HepG2 (cell line): ENCODE data around the gene ARL3. TPM values are rescaled to one million over a fixed set of nuclear protein-coding genes. Genes with fewer than 3 reads are reported as not detected.

Source experiments
- HMGA1 ChIP-seq: sonication (generic); formaldehyde crosslinking; conservative IDR thresholded peaks from 2 replicates; pipeline ENCODE4 v1.4.0; 2020; ENCODE audit warnings: missing genetic modification reagents
- IRF2 ChIP-seq: IDR thresholded peaks from 2 replicates; pipeline ENCODE4 v1.6.1; 2018; ENCODE audit warnings: missing genetic modification reagents, missing compliant biosample characterization
- JDP2 ChIP-seq: sonication (generic); formaldehyde crosslinking; IDR thresholded peaks from 2 replicates; pipeline ENCODE4 v1.8.1; 2022; ENCODE audit warnings: missing genetic modification reagents, borderline replicate concordance
- NFE2 ChIP-seq: sonication (generic); formaldehyde crosslinking; IDR thresholded peaks from 2 replicates; pipeline ENCODE4 v1.4.0; 2020; ENCODE audit warnings: missing genetic modification reagents
- NFKBIZ ChIP-seq: IDR thresholded peaks from 2 replicates; pipeline ENCODE4 v1.6.1; 2018; ENCODE audit warnings: missing genetic modification reagents, missing compliant biosample characterization
- SAP130 ChIP-seq: IDR thresholded peaks from 2 replicates; pipeline ENCODE4 v1.6.1; 2016; ENCODE audit warnings: low read depth
- XBP1 ChIP-seq: sonication (generic); formaldehyde crosslinking; IDR thresholded peaks from 2 replicates; pipeline ENCODE4 v1.5.0; 2020; ENCODE audit warnings: missing genetic modification reagents
- ZEB1 ChIP-seq: IDR thresholded peaks from 2 replicates; pipeline ENCODE4 v1.6.1; 2012; ENCODE audit warnings: mild to moderate bottlenecking, low read depth, inconsistent platforms; ENCODE audit not compliant: insufficient replicate concordance
- ZMYM4 ChIP-seq: sonication (generic); formaldehyde crosslinking; IDR thresholded peaks from 2 replicates; pipeline ENCODE4 v1.8.1; 2023; ENCODE audit warnings: mild to moderate bottlenecking, missing genetic modification reagents
- ZNF138 ChIP-seq: sonication (generic); formaldehyde crosslinking; IDR thresholded peaks from 2 replicates; pipeline ENCODE4 v1.5.0; 2020; ENCODE audit warnings: mild to moderate bottlenecking, low read depth, missing genetic modification reagents
- ZNF160 ChIP-seq: sonication (generic); formaldehyde crosslinking; IDR thresholded peaks from 2 replicates; pipeline ENCODE4 v1.8.0; 2022; ENCODE audit warnings: mild to moderate bottlenecking, inconsistent platforms, missing genetic modification reagents
- ZNF224 ChIP-seq: sonication (generic); formaldehyde crosslinking; IDR thresholded peaks from 2 replicates; pipeline ENCODE4 v1.5.0; 2020; ENCODE audit warnings: mild to moderate bottlenecking, missing genetic modification reagents
- ZNF317 ChIP-seq: sonication (generic); formaldehyde crosslinking; IDR thresholded peaks from 2 replicates; pipeline ENCODE4 v1.5.0; 2020; ENCODE audit warnings: mild to moderate bottlenecking, missing genetic modification reagents
- ZNF501 ChIP-seq: sonication (generic); formaldehyde crosslinking; IDR thresholded peaks from 2 replicates; pipeline ENCODE4 v1.5.1; 2020; ENCODE audit warnings: mild to moderate bottlenecking, moderate library complexity, missing genetic modification reagents
- ZNF687 ChIP-seq: sonication (generic); formaldehyde crosslinking; IDR thresholded peaks from 2 replicates; pipeline ENCODE4 v1.5.1; 2020; ENCODE audit warnings: mild to moderate bottlenecking, missing genetic modification reagents, moderate library complexity
- ZNF773 ChIP-seq: sonication (generic); formaldehyde crosslinking; IDR thresholded peaks from 2 replicates; pipeline ENCODE4 v1.4.0; 2020; ENCODE audit warnings: missing genetic modification reagents, borderline replicate concordance
- ZNF782 ChIP-seq: sonication (generic); formaldehyde crosslinking; IDR thresholded peaks from 2 replicates; pipeline ENCODE4 v1.4.0; 2020; ENCODE audit warnings: missing genetic modification reagents, mild to moderate bottlenecking, borderline replicate concordance
- ZSCAN29 ChIP-seq: sonication (generic); formaldehyde crosslinking; conservative IDR thresholded peaks from 2 replicates; pipeline ENCODE4 v1.4.0; 2020; ENCODE audit warnings: mild to moderate bottlenecking, missing genetic modification reagents
- polyA plus RNA-seq, 8 experiments: library from polyadenylated mRNA; depleted of rRNA in 3 of 8; stranded (reverse) in 7 of 8; unstranded in 1 of 8; fragments of >200 nt; fragmentation: Illumina TruSeq in 4 of 8; extraction: Trizol in 4 of 8; gene quantifications; 2 replicates each; pipeline versions ENCODE4 v1.2.1 to v1.2.3, GENCODE V29; 2011 to 2016; ENCODE audit warnings: low read depth in 4 of 8, missing spikeins in 1 of 8, mixed read lengths in 1 of 8; ENCODE audit not compliant: insufficient read depth in 1 of 8
- total RNA-seq, 5 experiments: library from RNA; depleted of rRNA; stranded (reverse); fragments of >200 nt; fragmentation: Illumina TruSeq; extraction: Trizol; gene quantifications; 2 replicates each; pipeline ENCODE4 v1.2.3, GENCODE V29; 2016; ENCODE audit warnings: low read depth in 1 of 5
- TF ChIP-seq, protein P1 (sequence below): sonication (generic); formaldehyde crosslinking; IDR thresholded peaks from 2 replicates; pipeline ENCODE4; 2020; ENCODE audit warnings: missing genetic modification reagents, mild to moderate bottlenecking, borderline replicate concordance
- TF ChIP-seq, protein P2 (sequence below), 2 experiments: sonication (generic) in 1 of 2; formaldehyde crosslinking in 1 of 2; IDR thresholded peaks; 2 replicates each; pipeline versions ENCODE4 v1.4.0 to v1.6.1; 2018 to 2020; ENCODE audit warnings: missing genetic modification reagents in 2 of 2, borderline replicate concordance in 1 of 2, low read depth in 1 of 2, mild to moderate bottlenecking in 1 of 2, missing biosample characterization in 1 of 2

The ARL3 gene
- total and polyA plus RNA-seq, 2 of the 13 experiments (the other 11 are each of a cell fraction or from before 2014, with no cell fraction given), result 5.2 to 6.6 TPM

DNA sequence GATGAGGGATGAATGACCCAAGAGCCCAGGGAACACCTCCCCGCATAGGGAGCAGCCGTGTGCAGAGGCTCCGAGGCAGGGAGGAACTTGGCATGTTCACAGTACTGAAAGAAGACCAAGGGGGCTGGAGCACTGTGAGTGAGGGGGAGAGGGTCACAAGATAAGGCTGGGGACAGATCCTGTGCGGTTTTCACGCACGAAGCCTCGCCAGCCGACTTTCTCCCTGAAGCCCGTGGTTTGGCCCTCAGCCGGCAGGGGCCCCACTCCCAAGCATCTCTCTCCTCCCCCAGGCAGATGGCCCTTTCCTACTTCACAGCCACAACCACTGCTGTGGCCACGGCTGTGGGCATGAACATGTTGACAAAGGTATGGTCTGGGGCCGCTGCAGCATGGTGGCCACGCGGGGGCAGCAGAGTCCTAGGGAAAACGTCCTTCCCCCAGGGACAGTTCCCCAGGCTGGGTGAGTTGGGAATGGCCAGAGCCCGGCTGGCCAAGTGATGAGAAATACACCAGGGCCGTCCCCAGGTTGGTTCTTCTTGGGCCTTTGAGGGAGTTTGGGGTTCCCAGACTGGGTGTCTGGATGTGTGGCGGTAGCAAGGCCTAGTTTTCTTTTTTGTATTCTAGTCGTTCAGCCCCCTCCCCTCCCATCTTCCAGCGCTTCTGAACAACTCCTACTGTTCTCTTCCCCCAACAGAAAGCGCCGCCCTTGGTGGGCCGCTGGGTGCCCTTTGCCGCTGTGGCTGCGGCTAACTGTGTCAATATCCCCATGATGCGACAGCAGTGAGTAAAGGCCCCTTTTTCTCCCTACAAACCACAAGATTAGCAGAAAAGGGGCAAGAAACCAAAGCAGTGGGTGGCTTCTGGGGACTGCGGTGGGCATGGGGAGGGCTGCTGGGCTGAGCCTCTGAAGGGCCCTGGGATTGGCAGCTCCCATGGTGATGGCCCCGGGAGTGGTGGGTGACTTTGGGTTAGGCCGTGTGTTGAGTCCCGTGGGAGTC lies 15.1 kb upstream of the ARL3 start (continued):
- TF ChIP-seq, protein P1, sequence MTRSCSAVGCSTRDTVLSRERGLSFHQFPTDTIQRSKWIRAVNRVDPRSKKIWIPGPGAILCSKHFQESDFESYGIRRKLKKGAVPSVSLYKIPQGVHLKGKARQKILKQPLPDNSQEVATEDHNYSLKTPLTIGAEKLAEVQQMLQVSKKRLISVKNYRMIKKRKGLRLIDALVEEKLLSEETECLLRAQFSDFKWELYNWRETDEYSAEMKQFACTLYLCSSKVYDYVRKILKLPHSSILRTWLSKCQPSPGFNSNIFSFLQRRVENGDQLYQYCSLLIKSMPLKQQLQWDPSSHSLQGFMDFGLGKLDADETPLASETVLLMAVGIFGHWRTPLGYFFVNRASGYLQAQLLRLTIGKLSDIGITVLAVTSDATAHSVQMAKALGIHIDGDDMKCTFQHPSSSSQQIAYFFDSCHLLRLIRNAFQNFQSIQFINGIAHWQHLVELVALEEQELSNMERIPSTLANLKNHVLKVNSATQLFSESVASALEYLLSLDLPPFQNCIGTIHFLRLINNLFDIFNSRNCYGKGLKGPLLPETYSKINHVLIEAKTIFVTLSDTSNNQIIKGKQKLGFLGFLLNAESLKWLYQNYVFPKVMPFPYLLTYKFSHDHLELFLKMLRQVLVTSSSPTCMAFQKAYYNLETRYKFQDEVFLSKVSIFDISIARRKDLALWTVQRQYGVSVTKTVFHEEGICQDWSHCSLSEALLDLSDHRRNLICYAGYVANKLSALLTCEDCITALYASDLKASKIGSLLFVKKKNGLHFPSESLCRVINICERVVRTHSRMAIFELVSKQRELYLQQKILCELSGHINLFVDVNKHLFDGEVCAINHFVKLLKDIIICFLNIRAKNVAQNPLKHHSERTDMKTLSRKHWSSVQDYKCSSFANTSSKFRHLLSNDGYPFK (CRISPR knock-in tag), result no peak
- TF ChIP-seq ZSCAN29 (CRISPR knock-in tag) (no peak), ZNF773 (CRISPR knock-in tag) (no peak), XBP1 (CRISPR knock-in tag) (no peak), ZNF782 (CRISPR knock-in tag) (no peak), ZNF687 (peak; percentile 65), ZNF160 (CRISPR knock-in tag) (no peak), ZNF138 (CRISPR knock-in tag) (no peak), SAP130 (0 out of 2 replicates have a peak, but pooled peaks have one; percentile 31), ZNF317 (CRISPR knock-in tag) (no peak), ZNF224 (no peak), ZMYM4 (CRISPR knock-in tag) (no peak), IRF2 (CRISPR knock-in tag) (peak; percentile 48; the same call in 1 of the 2 replicates), ZNF501 (CRISPR knock-in tag) (0 out of 2 replicates have a peak, but pooled peaks have one; percentile 18), ZEB1 (no peak), NFE2 (CRISPR knock-in tag) (no peak), HMGA1 (CRISPR knock-in tag) (no peak), JDP2 (CRISPR knock-in tag) (no peak), NFKBIZ (CRISPR knock-in tag) (no peak)
- TF ChIP-seq, protein P2, sequence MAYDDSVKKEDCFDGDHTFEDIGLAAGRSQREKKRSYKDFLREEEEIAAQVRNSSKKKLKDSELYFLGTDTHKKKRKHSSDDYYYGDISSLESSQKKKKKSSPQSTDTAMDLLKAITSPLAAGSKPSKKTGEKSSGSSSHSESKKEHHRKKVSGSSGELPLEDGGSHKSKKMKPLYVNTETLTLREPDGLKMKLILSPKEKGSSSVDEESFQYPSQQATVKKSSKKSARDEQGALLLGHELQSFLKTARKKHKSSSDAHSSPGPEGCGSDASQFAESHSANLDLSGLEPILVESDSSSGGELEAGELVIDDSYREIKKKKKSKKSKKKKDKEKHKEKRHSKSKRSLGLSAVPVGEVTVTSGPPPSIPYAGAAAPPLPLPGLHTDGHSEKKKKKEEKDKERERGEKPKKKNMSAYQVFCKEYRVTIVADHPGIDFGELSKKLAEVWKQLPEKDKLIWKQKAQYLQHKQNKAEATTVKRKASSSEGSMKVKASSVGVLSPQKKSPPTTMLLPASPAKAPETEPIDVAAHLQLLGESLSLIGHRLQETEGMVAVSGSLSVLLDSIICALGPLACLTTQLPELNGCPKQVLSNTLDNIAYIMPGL (CRISPR knock-in tag; IDR thresholded peaks at IDR 0.05; ENCODE audit: borderline replicate concordance in 1 of 2, low read depth in 1 of 2), result 0 out of 4 replicates have a peak, but pooled peaks of 1 of the 2 experiments have one; percentile 26
